Glutamatergic neuron (in vitro differentiated cells): ENCODE data around the gene STOML3. TPM values are rescaled to one million over a fixed set of nuclear protein-coding genes. Genes with fewer than 3 reads are reported as not detected.

ENCODE experiments used
- DNase-seq: peaks from one replicate; pipeline ENCODE4 v3.0.0; 2022
- H3K27ac Mint-ChIP-seq: one replicate; pipeline ENCODE4 v1.8.0; 2020; ENCODE audit warnings: mild to moderate bottlenecking, mixed read lengths, inconsistent platforms; ENCODE audit not compliant: unreplicated experiment
- H3K27me3 Mint-ChIP-seq: one replicate; pipeline ENCODE4 v1.8.0; 2020; ENCODE audit warnings: mild to moderate bottlenecking, moderate library complexity, mixed read lengths, inconsistent platforms; ENCODE audit not compliant: unreplicated experiment
- H3K36me3 Mint-ChIP-seq: one replicate; pipeline ENCODE4 v1.8.0; 2020; ENCODE audit warnings: mild to moderate bottlenecking, mixed read lengths, inconsistent platforms; ENCODE audit not compliant: unreplicated experiment
- H3K4me1 Mint-ChIP-seq: one replicate; pipeline ENCODE4 v1.8.0; 2020; ENCODE audit warnings: mild to moderate bottlenecking, low read depth, mixed read lengths, inconsistent platforms; ENCODE audit not compliant: unreplicated experiment
- H3K4me3 Mint-ChIP-seq: one replicate; pipeline ENCODE4 v1.8.0; 2020; ENCODE audit warnings: mild to moderate bottlenecking, mixed read lengths, inconsistent platforms; ENCODE audit not compliant: unreplicated experiment
- H3K9me3 Mint-ChIP-seq: one replicate; pipeline ENCODE4 v1.8.0; 2020; ENCODE audit warnings: mild to moderate bottlenecking, moderate library complexity, mixed read lengths, inconsistent platforms; ENCODE audit not compliant: unreplicated experiment
- CTCF ChIP-seq: fragments of 200-600 bp; sonication (generic); IDR thresholded peaks from one replicate; pipeline ENCODE4 v1.5.0; 2021; ENCODE audit not compliant: partially characterized antibody, unreplicated experiment
- total RNA-seq: library from RNA; stranded (reverse); fragmentation: NEBNext Ultra II Directional; extraction: Animal tissue kit (Norgen Biotek cat#: 25700); gene quantifications from one replicate; pipeline ENCODE4 v1.2.1, GENCODE V29; 2021; ENCODE audit not compliant: unreplicated experiment

The STOML3 gene
- total RNA-seq, 1 donor from 2014 or later, result not detected

- no peaks in the 10 kb centered on the region for H3K36me3 Mint-ChIP-seq
- no peak overlapping the region for H3K27ac Mint-ChIP-seq
- H3K4me3 Mint-ChIP-seq, result no peak overlapping the region
Measured at GRCh38 chr13:38950987-38951386, 39.6 kb downstream of the STOML3 start.

GRCh38 chr13:38947054-38947453 lies 43.6 kb downstream of the STOML3 start:
- TF ChIP-seq CTCF, result no peak
- no peak for DNase-seq
- Mint-ChIP-seq H3K27me3 (peaks cover 2% of the 10 kb centered on the region), H3K4me1 (peaks cover 25% of the 10 kb centered on the region), H3K36me3 (no peaks in the 10 kb centered on the region), H3K27ac (no peak overlapping the region), H3K4me3 (no peak overlapping the region), H3K9me3 (peaks cover 6% of the 10 kb centered on the region)

More at GRCh38 chr13:38950987-38951386, 39.6 kb downstream of the STOML3 start:
- no peak for DNase-seq
- TF ChIP-seq CTCF, result no peak
- peaks cover 21% of the 10 kb centered on the region for H3K4me1 Mint-ChIP-seq
- peaks cover 2% of the 10 kb centered on the region for H3K27me3 Mint-ChIP-seq
- peaks cover 6% of the 10 kb centered on the region for H3K9me3 Mint-ChIP-seq

- H3K36me3 Mint-ChIP-seq, result no peaks in the 10 kb centered on the region
- H3K27me3 Mint-ChIP-seq, result peaks cover 2% of the 10 kb centered on the region
- H3K9me3 Mint-ChIP-seq, result peaks cover 2% of the 10 kb centered on the region
- no peak for DNase-seq
- peak overlapping the region; percentile 23 for H3K27ac Mint-ChIP-seq
- TF ChIP-seq CTCF, result no peak
- H3K4me1 Mint-ChIP-seq, result peaks cover 24% of the 10 kb centered on the region
- H3K4me3 Mint-ChIP-seq, result no peak overlapping the region
Measured at GRCh38 chr13:38944219-38944618, 46.4 kb downstream of the STOML3 start.

GRCh38 chr13:38943231-38943630 lies 47.4 kb downstream of the STOML3 start:
- H3K9me3 Mint-ChIP-seq, result no peaks in the 10 kb centered on the region
- TF ChIP-seq CTCF, result no peak
- peaks cover 20% of the 10 kb centered on the region for H3K4me1 Mint-ChIP-seq
- H3K27me3 Mint-ChIP-seq, result peaks cover 2% of the 10 kb centered on the region
- H3K27ac Mint-ChIP-seq, result no peak overlapping the region
- no peak for DNase-seq
- H3K36me3 Mint-ChIP-seq, result no peaks in the 10 kb centered on the region
- H3K4me3 Mint-ChIP-seq, result no peak overlapping the region

- Mint-ChIP-seq H3K9me3 (no peaks in the 10 kb centered on the region), H3K4me3 (no peak overlapping the region), H3K27ac (no peak overlapping the region), H3K27me3 (peaks cover under 1% of the 10 kb centered on the region), H3K4me1 (peaks cover 7% of the 10 kb centered on the region), H3K36me3 (no peaks in the 10 kb centered on the region)
- DNase-seq, result no peak
- TF ChIP-seq CTCF, result no peak
Measured at GRCh38 chr13:38941353-38941945, 49.2 kb downstream of the STOML3 start.
